GM23338 (cell line): ENCODE results near the gene ST6GALNAC3.

Experiments used
- CREB1 ChIP-seq: fragments of 250-450 bp; sonication (Bioruptor Pico); IDR thresholded peaks from 2 replicates; pipeline ENCODE4 v1.5.0; 2020; ENCODE audit warnings: low read depth, mild to moderate bottlenecking, moderate library complexity
- CTCF ChIP-seq, 2 experiments: fragments of 200-600 bp in 1 of 2; sonication (generic) in 1 of 2; conservative IDR thresholded peaks; 2 replicates each; pipeline versions ENCODE4 v1.5.1 to v1.6.1; 2016 to 2017; ENCODE audit warnings: antibody characterized with exemption in 2 of 2, low read depth in 2 of 2, mild to moderate bottlenecking in 2 of 2, moderate library complexity in 1 of 2
- EZH2 ChIP-seq: fragments of 200-600 bp; sonication (generic); IDR thresholded peaks from one replicate; pipeline ENCODE4 v1.8.0; 2017; ENCODE audit warnings: antibody characterized with exemption, mild to moderate bottlenecking, low read depth; ENCODE audit not compliant: unreplicated experiment
- EZH2phosphoT487 ChIP-seq: fragments of 200-600 bp; sonication (generic); IDR thresholded peaks from one replicate; pipeline ENCODE4 v1.8.1; 2018; ENCODE audit warnings: antibody characterized with exemption; ENCODE audit not compliant: unreplicated experiment
- JUNB ChIP-seq: IDR thresholded peaks from one replicate; pipeline ENCODE4 v1.6.1; 2016; ENCODE audit warnings: antibody characterized with exemption; ENCODE audit not compliant: unreplicated experiment
- POLR2AphosphoS5 ChIP-seq: IDR thresholded peaks from 2 replicates; pipeline ENCODE4 v1.6.1; 2016; ENCODE audit warnings: antibody characterized with exemption, low read depth
- TF ChIP-seq, protein P1 (sequence below): fragments of 250-450 bp; sonication (Bioruptor Pico); IDR thresholded peaks from 2 replicates; pipeline ENCODE4 v1.5.0; 2020; ENCODE audit warnings: mild to moderate bottlenecking, moderate library complexity

- TF ChIP-seq CTCF (conservative IDR thresholded peaks at IDR 0.05; ENCODE audit: low read depth in 2 of 2) (no peak), JUNB (no peak), EZH2 (no peak), EZH2phosphoT487 (no peak), POLR2AphosphoS5 (no peak), CREB1 (no peak)
- TF ChIP-seq, protein P1, sequence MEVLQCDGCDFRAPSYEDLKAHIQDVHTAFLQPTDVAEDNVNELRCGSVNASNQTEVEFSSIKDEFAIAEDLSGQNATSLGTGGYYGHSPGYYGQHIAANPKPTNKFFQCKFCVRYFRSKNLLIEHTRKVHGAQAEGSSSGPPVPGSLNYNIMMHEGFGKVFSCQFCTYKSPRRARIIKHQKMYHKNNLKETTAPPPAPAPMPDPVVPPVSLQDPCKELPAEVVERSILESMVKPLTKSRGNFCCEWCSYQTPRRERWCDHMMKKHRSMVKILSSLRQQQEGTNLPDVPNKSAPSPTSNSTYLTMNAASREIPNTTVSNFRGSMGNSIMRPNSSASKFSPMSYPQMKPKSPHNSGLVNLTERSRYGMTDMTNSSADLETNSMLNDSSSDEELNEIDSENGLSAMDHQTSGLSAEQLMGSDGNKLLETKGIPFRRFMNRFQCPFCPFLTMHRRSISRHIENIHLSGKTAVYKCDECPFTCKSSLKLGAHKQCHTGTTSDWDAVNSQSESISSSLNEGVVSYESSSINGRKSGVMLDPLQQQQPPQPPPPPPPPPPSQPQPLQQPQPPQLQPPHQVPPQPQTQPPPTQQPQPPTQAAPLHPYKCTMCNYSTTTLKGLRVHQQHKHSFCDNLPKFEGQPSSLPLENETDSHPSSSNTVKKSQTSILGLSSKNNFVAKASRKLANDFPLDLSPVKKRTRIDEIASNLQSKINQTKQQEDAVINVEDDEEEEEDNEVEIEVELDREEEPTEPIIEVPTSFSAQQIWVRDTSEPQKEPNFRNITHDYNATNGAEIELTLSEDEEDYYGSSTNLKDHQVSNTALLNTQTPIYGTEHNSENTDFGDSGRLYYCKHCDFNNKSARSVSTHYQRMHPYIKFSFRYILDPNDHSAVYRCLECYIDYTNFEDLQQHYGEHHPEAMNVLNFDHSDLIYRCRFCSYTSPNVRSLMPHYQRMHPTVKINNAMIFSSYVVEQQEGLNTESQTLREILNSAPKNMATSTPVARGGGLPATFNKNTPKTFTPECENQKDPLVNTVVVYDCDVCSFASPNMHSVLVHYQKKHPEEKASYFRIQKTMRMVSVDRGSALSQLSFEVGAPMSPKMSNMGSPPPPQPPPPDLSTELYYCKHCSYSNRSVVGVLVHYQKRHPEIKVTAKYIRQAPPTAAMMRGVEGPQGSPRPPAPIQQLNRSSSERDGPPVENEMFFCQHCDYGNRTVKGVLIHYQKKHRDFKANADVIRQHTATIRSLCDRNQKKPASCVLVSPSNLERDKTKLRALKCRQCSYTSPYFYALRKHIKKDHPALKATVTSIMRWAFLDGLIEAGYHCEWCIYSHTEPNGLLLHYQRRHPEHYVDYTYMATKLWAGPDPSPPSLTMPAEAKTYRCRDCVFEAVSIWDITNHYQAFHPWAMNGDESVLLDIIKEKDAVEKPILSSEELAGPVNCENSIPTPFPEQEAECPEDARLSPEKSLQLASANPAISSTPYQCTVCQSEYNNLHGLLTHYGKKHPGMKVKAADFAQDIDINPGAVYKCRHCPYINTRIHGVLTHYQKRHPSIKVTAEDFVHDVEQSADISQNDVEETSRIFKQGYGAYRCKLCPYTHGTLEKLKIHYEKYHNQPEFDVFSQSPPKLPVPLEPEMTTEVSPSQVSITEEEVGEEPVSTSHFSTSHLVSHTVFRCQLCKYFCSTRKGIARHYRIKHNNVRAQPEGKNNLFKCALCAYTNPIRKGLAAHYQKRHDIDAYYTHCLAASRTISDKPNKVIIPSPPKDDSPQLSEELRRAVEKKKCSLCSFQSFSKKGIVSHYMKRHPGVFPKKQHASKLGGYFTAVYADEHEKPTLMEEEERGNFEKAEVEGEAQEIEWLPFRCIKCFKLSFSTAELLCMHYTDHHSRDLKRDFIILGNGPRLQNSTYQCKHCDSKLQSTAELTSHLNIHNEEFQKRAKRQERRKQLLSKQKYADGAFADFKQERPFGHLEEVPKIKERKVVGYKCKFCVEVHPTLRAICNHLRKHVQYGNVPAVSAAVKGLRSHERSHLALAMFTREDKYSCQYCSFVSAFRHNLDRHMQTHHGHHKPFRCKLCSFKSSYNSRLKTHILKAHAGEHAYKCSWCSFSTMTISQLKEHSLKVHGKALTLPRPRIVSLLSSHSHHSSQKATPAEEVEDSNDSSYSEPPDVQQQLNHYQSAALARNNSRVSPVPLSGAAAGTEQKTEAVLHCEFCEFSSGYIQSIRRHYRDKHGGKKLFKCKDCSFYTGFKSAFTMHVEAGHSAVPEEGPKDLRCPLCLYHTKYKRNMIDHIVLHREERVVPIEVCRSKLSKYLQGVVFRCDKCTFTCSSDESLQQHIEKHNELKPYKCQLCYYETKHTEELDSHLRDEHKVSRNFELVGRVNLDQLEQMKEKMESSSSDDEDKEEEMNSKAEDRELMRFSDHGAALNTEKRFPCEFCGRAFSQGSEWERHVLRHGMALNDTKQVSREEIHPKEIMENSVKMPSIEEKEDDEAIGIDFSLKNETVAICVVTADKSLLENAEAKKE (CRISPR knock-in tag), result no peak
These were observed 400.4 kb downstream of the ST6GALNAC3 start for GRCh38 chr1:76474922-76475321.
